MM.1S (cell line): ENCODE results near the gene ALOX15.

Source experiments
- DNase-seq: peaks from one replicate; pipeline ENCODE4 v3.0.0-alpha.2; 2015
- H2AFZ ChIP-seq: fragments of 300-600 bp; sonication (generic); 2 replicates; pipeline ENCODE4 v1.6.0; 2016; ENCODE audit warnings: antibody characterized with exemption, low read length
- H3F3A ChIP-seq: fragments of 300-600 bp; sonication (generic); 2 replicates; pipeline ENCODE4 v1.6.1; 2016; ENCODE audit warnings: mild to moderate bottlenecking, antibody characterized with exemption, low read length, moderate library complexity, mixed read lengths; ENCODE audit not compliant: insufficient read depth
- H3K27ac ChIP-seq: fragments of 300-600 bp; sonication (generic); 2 replicates; pipeline ENCODE4 v1.5.1; 2016; ENCODE audit warnings: mild to moderate bottlenecking, low read length
- H3K27me3 ChIP-seq: fragments of 300-600 bp; sonication (generic); replicated peaks from 2 replicates; pipeline ENCODE4 v1.6.0; 2016; ENCODE audit warnings: low read length; ENCODE audit not compliant: insufficient read depth
- H3K36me3 ChIP-seq: fragments of 300-600 bp; sonication (generic); replicated peaks from 2 replicates; pipeline ENCODE4 v1.6.1; 2016; ENCODE audit warnings: mild to moderate bottlenecking, low read length, mixed read lengths; ENCODE audit not compliant: insufficient read depth
- H3K4me1 ChIP-seq: fragments of 300-600 bp; sonication (generic); 2 replicates; pipeline ENCODE4 v1.6.1; 2016; ENCODE audit warnings: low read length, mixed read lengths
- H3K4me2 ChIP-seq: fragments of 300-600 bp; sonication (generic); 2 replicates; pipeline ENCODE4 v1.6.0; 2016; ENCODE audit warnings: low read depth, low read length
- H3K4me3 ChIP-seq: fragments of 300-600 bp; sonication (generic); 2 replicates; pipeline ENCODE4 v1.5.1; 2016; ENCODE audit warnings: low read length, mixed read lengths
- H3K79me2 ChIP-seq: fragments of 300-600 bp; sonication (generic); 2 replicates; pipeline ENCODE4 v1.6.1; 2016; ENCODE audit warnings: mixed run types, low read length, mixed read lengths
- H3K9ac ChIP-seq: fragments of 300-600 bp; sonication (generic); 2 replicates; pipeline ENCODE4 v1.6.1; 2016; ENCODE audit warnings: low read length, mixed read lengths
- H3K9me2 ChIP-seq: fragments of 300-600 bp; sonication (generic); replicated peaks from 2 replicates; pipeline ENCODE4 v1.6.1; 2016; ENCODE audit warnings: mild to moderate bottlenecking, low read length, mixed read lengths; ENCODE audit not compliant: insufficient read depth
- H3K9me3 ChIP-seq: fragments of 300-600 bp; sonication (generic); replicated peaks from 2 replicates; pipeline ENCODE4 v1.6.1; 2016; ENCODE audit warnings: mild to moderate bottlenecking, low read length, mixed read lengths; ENCODE audit not compliant: insufficient read depth
- H4K20me1 ChIP-seq: fragments of 300-600 bp; sonication (generic); 2 replicates; pipeline ENCODE4 v1.6.1; 2016; ENCODE audit warnings: mild to moderate bottlenecking, low read length, moderate library complexity, mixed read lengths; ENCODE audit not compliant: insufficient read depth
- EZH2 ChIP-seq: fragments of 300-600 bp; sonication (generic); optimal IDR thresholded peaks from 2 replicates; pipeline ENCODE3; 2017; ENCODE audit warnings: low read depth, mild to moderate bottlenecking, antibody characterized with exemption, low read length, mixed read lengths
- EZH2phosphoT487 ChIP-seq: fragments of 300-600 bp; sonication (generic); IDR thresholded peaks from 2 replicates; pipeline ENCODE4 v1.6.1; 2018; ENCODE audit warnings: antibody characterized with exemption, low read length
- TF ChIP-seq, protein P1 (sequence below): fragments of 300-600 bp; sonication (generic); IDR thresholded peaks from 2 replicates; pipeline ENCODE4 v1.5.1; 2016; ENCODE audit warnings: antibody characterized with exemption, low read length, mixed read lengths

The ALOX15 gene

DNA sequence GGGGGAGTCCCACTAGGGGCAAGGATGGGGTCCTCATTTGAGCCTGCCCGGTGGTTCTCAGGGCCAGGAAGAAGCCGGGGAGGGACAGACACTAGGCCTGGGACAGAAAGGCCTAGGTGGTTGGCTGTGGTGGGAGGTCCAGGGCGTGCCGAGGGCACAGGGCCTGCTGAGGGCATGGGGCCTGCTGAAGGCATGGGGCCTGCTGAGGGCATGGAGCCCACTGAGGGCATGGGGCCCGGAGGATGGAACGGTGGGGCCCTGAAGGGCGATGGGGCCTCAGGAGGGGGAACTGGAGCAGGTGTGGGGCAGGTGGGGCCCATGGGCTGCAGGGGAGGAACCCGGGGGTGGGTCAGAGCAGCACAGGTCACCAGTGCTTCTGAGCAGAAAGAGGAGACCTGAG lies 31.3 kb upstream of the ALOX15 start:
- no peak for DNase-seq
- Histone ChIP-seq H3K4me1 (no peaks in the 10 kb centered on the region), H3K36me3 (peaks cover 4% of the 10 kb centered on the region; the same call in 1 of the 2 replicates), H3F3A (no peaks in the 10 kb centered on the region), H3K4me2 (no peak overlapping the region), H3K79me2 (no peaks in the 10 kb centered on the region), H4K20me1 (no peaks in the 10 kb centered on the region), H3K27me3 (no peaks in the 10 kb centered on the region), H3K9me3 (no peaks in the 10 kb centered on the region), H3K9ac (no peak overlapping the region), H2AFZ (no peak overlapping the region), H3K4me3 (no peak overlapping the region), H3K9me2 (no peaks in the 10 kb centered on the region), H3K27ac (no peak overlapping the region)
- no peak for TF ChIP-seq EZH2phosphoT487
- TF ChIP-seq EZH2, result no peak
- TF ChIP-seq, protein P1, sequence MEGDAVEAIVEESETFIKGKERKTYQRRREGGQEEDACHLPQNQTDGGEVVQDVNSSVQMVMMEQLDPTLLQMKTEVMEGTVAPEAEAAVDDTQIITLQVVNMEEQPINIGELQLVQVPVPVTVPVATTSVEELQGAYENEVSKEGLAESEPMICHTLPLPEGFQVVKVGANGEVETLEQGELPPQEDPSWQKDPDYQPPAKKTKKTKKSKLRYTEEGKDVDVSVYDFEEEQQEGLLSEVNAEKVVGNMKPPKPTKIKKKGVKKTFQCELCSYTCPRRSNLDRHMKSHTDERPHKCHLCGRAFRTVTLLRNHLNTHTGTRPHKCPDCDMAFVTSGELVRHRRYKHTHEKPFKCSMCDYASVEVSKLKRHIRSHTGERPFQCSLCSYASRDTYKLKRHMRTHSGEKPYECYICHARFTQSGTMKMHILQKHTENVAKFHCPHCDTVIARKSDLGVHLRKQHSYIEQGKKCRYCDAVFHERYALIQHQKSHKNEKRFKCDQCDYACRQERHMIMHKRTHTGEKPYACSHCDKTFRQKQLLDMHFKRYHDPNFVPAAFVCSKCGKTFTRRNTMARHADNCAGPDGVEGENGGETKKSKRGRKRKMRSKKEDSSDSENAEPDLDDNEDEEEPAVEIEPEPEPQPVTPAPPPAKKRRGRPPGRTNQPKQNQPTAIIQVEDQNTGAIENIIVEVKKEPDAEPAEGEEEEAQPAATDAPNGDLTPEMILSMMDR, result no peak

DNA sequence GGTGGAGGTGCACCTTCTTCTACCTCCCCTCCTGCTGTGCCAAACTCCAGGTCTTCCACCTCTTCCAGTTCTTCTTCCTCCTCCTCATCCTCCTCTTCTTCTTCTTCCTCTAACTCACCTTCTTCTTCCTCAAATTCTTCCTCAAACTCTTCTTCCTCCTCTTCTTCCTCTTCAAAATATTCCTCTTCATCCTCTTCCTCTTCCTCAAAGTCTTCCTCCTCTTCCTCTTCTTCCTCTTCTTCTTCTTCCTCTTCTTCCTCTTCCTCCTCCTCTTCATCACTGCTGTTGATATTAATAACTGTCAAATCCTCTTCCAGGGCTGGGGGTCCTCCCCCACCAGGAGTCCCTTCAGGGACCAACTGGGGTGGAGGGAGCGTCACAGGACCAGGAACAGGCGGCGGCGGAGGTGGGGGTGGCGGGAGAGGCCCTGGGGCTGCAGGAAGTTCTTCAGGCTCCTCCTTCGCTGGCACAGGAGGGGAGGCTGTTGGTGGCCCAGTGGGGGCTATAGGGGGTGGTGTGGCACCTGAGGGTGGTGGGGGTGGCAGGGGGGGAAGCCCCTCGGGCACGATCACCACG lies 30.7 kb upstream of the ALOX15 start:
- no peak overlapping the region for H2AFZ ChIP-seq
- H3K9ac ChIP-seq, result no peak overlapping the region
- H3K4me2 ChIP-seq, result no peak overlapping the region
- TF ChIP-seq, protein P1, result no peak
- TF ChIP-seq EZH2phosphoT487 (no peak), EZH2 (no peak)
- no peak for DNase-seq
- H3K9me2 ChIP-seq, result no peaks in the 10 kb centered on the region
- H3K9me3 ChIP-seq, result no peaks in the 10 kb centered on the region
- no peaks in the 10 kb centered on the region for H3K27me3 ChIP-seq
- no peaks in the 10 kb centered on the region for H3K4me1 ChIP-seq
- H3K36me3 ChIP-seq, result peaks cover under 1% of the 10 kb centered on the region; the same call in 1 of the 2 replicates
- H3K79me2 ChIP-seq, result no peaks in the 10 kb centered on the region
- H3F3A ChIP-seq, result no peaks in the 10 kb centered on the region
- no peaks in the 10 kb centered on the region for H4K20me1 ChIP-seq
- no peak overlapping the region for H3K4me3 ChIP-seq
- no peak overlapping the region for H3K27ac ChIP-seq

DNA sequence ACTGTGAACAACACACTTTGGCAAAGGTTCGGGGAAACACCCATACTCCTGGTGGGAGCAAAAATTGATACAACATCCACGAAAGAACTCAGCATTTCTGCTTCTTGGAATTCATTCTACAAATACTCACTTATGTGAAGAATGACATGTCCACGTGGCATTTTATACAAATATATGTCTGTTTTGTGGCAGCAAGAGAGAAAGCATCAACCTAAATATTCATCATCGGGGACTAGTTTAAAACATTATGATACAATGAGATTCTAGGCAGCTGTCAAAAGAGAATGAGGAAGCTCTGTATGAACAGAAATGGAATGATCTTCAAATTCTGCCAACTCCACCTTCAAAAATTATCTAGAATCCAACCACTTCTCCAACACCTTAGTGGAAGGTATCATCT lies 25.7 kb upstream of the ALOX15 start:
- H3F3A ChIP-seq, result no peaks in the 10 kb centered on the region
- H3K9me3 ChIP-seq, result no peaks in the 10 kb centered on the region
- H3K9ac ChIP-seq, result no peak overlapping the region
- H3K4me3 ChIP-seq, result no peak overlapping the region
- TF ChIP-seq EZH2phosphoT487, result no peak
- TF ChIP-seq, protein P1, result no peak
- no peak for TF ChIP-seq EZH2
- no peaks in the 10 kb centered on the region for H3K4me1 ChIP-seq
- no peak overlapping the region for H3K27ac ChIP-seq
- no peak for DNase-seq
- no peaks in the 10 kb centered on the region for H3K9me2 ChIP-seq
- no peaks in the 10 kb centered on the region for H3K36me3 ChIP-seq
- H3K79me2 ChIP-seq, result no peaks in the 10 kb centered on the region
- H2AFZ ChIP-seq, result no peak overlapping the region
- H4K20me1 ChIP-seq, result no peaks in the 10 kb centered on the region
- no peaks in the 10 kb centered on the region; the same call in 1 of the 2 replicates for H3K27me3 ChIP-seq
- no peak overlapping the region for H3K4me2 ChIP-seq
